ENCODE data around the gene NSD2.
"Not testable (repeated sequence)": the region's sequence is repeated elsewhere in the genome, so short reads cannot be mapped to it uniquely, and the experiment has no call there.

Gene NSD2

GRCh38 chr4:1870578-1871443, at the start of gene NSD2:
NSD2 (plus strand) TSS chr4:1871393; CDS start chr4:1900655, 29,262 bp downstream.
- DNase-seq = peak; percentile 89 to 94

- DNase-seq = no peak
Observed at GRCh38 chr4:1821679-1822567, 49.3 kb upstream of the NSD2 start.

- no peak for DNase-seq
Observed at GRCh38 chr4:1822568-1823544, 48.3 kb upstream of the NSD2 start.

GRCh38 chr4:1823545-1823932, 47.7 kb upstream of the NSD2 start:
- no peak for DNase-seq

GRCh38 chr4:1824746-1825145, 46.4 kb upstream of the NSD2 start:
- no peak for DNase-seq

- no peak for DNase-seq
Observed at GRCh38 chr4:1825326-1825725, 45.9 kb upstream of the NSD2 start.

- DNase-seq = no peak
Observed at GRCh38 chr4:1826531-1827350, 44.5 kb upstream of the NSD2 start.

- DNase-seq = no peak
Observed at GRCh38 chr4:1830234-1830633, 41.0 kb upstream of the NSD2 start.

GRCh38 chr4:1830642-1831228, 40.5 kb upstream of the NSD2 start:
- DNase-seq = no peak

GRCh38 chr4:1831331-1831730, 39.9 kb upstream of the NSD2 start:
- no peak for DNase-seq

- DNase-seq = no peak
Observed at GRCh38 chr4:1832690-1833089, 38.5 kb upstream of the NSD2 start.

GRCh38 chr4:1833307-1834046, 37.7 kb upstream of the NSD2 start:
- DNase-seq = no peak

- DNase-seq = no peak
Observed at GRCh38 chr4:1834047-1834775, 37.0 kb upstream of the NSD2 start.

GRCh38 chr4:1835836-1836235, 35.4 kb upstream of the NSD2 start:
- DNase-seq = not testable (repeated sequence)

- DNase-seq = no peak
Observed at GRCh38 chr4:1836650-1837049, 34.5 kb upstream of the NSD2 start.

- DNase-seq = no peak
Observed at GRCh38 chr4:1837069-1837468, 34.1 kb upstream of the NSD2 start.

GRCh38 chr4:1839282-1839681, 31.9 kb upstream of the NSD2 start:
- no peak for DNase-seq

- no peak for DNase-seq
Observed at GRCh38 chr4:1841201-1841886, 29.8 kb upstream of the NSD2 start.

- no peak for DNase-seq
Observed at GRCh38 chr4:1841887-1842210, 29.3 kb upstream of the NSD2 start.

Data from stimulated activated CD4-positive, alpha-beta T cell treated with anti-CD3 and anti-CD28 coated beads, Interleukin-2, amount 100 ng/mL, for 48 hours (primary cell).